Measurements from ENCODE around the gene HES2.
"Not testable (repeated sequence)": the region's sequence is repeated elsewhere in the genome, so short reads cannot be mapped to it uniquely, and the experiment has no call there.

The HES2 gene

GRCh38 chr1:6370006-6370405, 49.7 kb downstream of the HES2 start:
- DNase-seq (ENCODE audit: low read depth in 1 of 2, low spot score in 1 of 2): no peak
- in situ Hi-C loops (cut with HindIII; ENCODE audit: low pct_unique_long_range_greater_than_20kb, low sequenced_read_pairs): no loop called here
- no peak for TF ChIP-seq JUND (IDR thresholded peaks at IDR 0.05; ENCODE audit: low read depth)

DNA sequence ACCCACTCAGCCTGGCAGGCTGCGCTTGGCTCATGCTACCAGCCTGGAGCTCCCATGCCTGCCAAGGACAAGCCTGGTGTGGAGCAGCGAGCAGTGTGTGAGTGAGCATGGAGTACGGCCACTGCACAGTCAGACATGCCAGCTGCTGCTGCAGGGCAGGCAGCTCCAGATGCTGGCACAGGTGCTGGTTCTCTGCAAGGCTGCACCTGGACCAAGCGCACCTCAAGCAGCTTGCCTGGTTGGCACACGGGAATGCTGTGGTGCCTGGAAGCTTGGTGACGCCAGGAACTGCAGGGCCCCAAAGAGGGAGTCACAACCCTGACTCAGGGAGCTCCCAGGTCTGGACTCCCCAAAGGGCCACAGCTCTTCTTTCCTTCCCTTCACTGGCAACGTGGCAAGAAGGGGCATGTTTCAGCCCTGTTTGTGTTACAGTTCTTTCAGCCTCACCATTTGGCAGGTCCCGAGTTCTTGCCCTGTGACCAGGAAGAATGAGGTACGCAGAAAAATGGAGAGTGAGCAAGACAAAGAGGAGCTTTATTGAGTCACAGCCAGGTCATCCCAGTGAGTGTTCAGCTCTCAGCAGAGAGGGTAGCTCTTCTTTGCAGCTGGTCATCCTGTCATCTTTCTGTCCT, 52.2 kb downstream of the HES2 start:
- TF ChIP-seq JUND (IDR thresholded peaks at IDR 0.05; ENCODE audit: low read depth): no peak
- in situ Hi-C loops (cut with HindIII; ENCODE audit: low pct_unique_long_range_greater_than_20kb, low sequenced_read_pairs): no loop called here
- DNase-seq (ENCODE audit: low read depth in 1 of 2, low spot score in 1 of 2): no peak

DNA sequence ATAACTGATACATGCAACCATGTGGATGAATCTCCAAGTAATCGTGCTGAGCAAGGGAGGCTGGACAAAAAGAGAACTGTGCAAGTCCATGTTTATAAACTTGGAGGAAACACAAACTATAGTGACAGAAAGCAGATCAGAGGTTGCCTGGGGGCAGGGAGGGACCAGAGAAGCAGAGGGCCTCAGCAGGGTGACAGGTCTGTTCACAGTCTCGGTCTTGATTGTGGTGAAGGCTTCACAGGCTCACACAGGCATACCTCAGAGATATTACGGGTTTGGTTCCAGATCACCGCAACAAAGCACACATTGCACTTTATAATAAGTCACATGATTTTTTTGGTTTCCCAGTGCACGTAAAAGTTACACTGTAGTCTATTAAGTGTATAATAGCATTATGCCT, 54.7 kb downstream of the HES2 start:
- in situ Hi-C loops (cut with HindIII; ENCODE audit: low pct_unique_long_range_greater_than_20kb, low sequenced_read_pairs): no loop called here
- DNase-seq (ENCODE audit: low read depth in 1 of 2, low spot score in 1 of 2): no peak
- TF ChIP-seq JUND (IDR thresholded peaks at IDR 0.05; ENCODE audit: low read depth): no peak

DNA sequence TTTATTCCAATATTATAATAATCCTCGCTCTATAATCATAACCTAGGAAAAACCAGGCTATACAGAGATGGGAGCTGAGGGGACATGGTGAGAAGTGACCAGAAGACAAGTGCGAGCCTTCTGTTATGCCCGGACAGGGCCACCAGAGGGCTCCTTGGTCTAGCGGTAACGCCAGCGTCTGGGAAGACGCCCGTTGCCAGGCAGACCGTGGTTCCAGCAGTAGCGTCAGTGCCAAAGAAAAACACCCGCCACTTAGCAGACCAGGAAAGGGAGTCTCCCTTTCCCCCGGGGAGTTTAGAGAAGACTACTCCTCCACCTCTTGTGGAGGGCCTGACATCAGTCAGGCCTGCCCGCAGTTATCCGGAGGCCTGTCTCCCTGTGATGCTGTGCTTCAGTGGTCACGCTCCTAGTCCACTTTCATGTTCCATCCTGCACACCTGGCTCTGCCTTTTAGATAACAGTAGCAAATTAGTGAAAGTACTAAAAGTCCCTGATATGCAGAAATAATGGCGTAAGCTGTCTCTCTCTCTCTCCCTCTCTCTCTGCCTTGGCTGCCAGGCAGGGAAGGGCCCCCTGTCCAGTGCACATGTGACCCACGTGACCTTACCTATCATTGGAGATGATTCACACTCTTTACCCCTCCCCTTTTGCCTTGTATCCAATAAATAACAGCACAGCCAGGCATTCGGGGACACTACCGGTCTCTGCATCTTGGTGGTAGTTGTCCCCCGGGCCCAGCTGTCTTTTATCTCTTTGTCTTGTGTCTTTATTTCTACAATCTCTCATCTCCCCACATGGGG, 56.4 kb downstream of the HES2 start:
- in situ Hi-C loops (cut with HindIII; ENCODE audit: low pct_unique_long_range_greater_than_20kb, low sequenced_read_pairs): not testable (repeated sequence)
- DNase-seq (ENCODE audit: low read depth in 1 of 2, low spot score in 1 of 2): peak in 1 of 2 experiments; percentile 54
